Measurements from ENCODE around the gene L3MBTL4. TPM values are rescaled to one million over a fixed set of nuclear protein-coding genes. Genes with fewer than 3 reads are reported as not detected.

L3MBTL4 gene
- total and polyA plus RNA-seq, 10 of the 15 experiments (the other 5 are each of a cell fraction or from before 2014, with no cell fraction given): 1.3 to 8.7 (median 3.8) TPM

DNA sequence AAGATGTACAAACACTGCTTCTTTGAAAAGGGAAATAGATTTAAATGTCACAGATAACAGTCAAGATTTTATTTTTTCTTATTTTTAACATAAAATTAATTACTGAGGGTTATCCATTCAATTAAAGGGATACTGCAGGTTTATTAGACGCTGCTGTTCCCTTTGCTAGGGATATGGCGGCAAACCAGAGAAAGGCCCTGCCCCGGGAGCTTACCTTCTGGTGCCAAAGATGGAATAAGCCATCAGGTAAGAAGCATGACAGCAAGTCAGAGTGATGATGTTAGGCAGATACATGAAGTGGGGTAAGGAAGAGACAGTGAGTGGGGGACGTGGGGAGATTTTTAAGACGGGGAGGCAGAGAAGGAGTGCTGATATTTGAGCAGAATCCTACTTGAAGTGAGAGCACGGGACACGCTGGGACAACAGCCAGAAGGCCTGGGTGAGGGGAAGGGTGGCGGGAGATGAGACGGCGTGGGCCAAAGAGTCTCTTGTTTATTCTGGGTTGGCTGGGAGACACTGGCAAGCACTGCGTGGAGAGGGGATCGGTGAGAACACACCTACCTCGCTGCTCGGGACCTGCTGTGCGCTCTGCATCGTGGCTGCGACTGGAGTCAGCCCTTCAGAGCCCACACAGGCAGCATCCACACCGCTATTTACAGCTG is 268.9 kb downstream of the L3MBTL4 start:
- H3K9me3 ChIP-seq (replicated peaks; ENCODE audit: control insufficient read depth, insufficient read depth, low read length): no peaks in the 10 kb centered on the region
- intact Hi-C loops (cut with micrococcal nuclease; ENCODE audit: unreplicated experiment): no loop called here
- ChIA-PET POLR2A (no interaction called here), CTCF (no interaction called here), SMC1A (ENCODE audit: uncharacterized antibody, unreplicated experiment) (no interaction called here), RAD21 (ENCODE audit: unreplicated experiment) (no interaction called here)
- H3K4me1 ChIP-seq (ENCODE audit: control insufficient read depth, insufficient read depth, low read length): no peaks in the 10 kb centered on the region
- H3K4me3 ChIP-seq: no peak overlapping the region
- DNase-seq (ENCODE audit: low read depth, low spot score): no peak
- TF ChIP-seq, protein P1, sequence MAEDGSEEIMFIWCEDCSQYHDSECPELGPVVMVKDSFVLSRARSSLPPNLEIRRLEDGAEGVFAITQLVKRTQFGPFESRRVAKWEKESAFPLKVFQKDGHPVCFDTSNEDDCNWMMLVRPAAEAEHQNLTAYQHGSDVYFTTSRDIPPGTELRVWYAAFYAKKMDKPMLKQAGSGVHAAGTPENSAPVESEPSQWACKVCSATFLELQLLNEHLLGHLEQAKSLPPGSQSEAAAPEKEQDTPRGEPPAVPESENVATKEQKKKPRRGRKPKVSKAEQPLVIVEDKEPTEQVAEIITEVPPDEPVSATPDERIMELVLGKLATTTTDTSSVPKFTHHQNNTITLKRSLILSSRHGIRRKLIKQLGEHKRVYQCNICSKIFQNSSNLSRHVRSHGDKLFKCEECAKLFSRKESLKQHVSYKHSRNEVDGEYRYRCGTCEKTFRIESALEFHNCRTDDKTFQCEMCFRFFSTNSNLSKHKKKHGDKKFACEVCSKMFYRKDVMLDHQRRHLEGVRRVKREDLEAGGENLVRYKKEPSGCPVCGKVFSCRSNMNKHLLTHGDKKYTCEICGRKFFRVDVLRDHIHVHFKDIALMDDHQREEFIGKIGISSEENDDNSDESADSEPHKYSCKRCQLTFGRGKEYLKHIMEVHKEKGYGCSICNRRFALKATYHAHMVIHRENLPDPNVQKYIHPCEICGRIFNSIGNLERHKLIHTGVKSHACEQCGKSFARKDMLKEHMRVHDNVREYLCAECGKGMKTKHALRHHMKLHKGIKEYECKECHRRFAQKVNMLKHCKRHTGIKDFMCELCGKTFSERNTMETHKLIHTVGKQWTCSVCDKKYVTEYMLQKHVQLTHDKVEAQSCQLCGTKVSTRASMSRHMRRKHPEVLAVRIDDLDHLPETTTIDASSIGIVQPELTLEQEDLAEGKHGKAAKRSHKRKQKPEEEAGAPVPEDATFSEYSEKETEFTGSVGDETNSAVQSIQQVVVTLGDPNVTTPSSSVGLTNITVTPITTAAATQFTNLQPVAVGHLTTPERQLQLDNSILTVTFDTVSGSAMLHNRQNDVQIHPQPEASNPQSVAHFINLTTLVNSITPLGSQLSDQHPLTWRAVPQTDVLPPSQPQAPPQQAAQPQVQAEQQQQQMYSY (CRISPR knock-in tag; IDR thresholded peaks at IDR 0.05): no peak
- no peak for TF ChIP-seq MEF2B (IDR thresholded peaks at IDR 0.05; ENCODE audit: partially characterized antibody, poor library complexity, severe bottlenecking)
- TF ChIP-seq SREBF2 (IDR thresholded peaks at IDR 0.05; ENCODE audit: low read length): no peak
- H3K36me3 ChIP-seq (ENCODE audit: control insufficient read depth in 2 of 2, insufficient read depth in 2 of 2, low read length in 1 of 2): no peaks in the 10 kb centered on the region
- H3K9ac ChIP-seq (ENCODE audit: control insufficient read depth, insufficient read depth, low read length): no peak overlapping the region
- BruUV-seq (replicated peaks): no TSS peak
- no peak overlapping the region for H2AFZ ChIP-seq (ENCODE audit: control insufficient read depth, low read depth, low read length)
- no peaks in the 10 kb centered on the region for H3K27me3 ChIP-seq (replicated peaks in 1 of 2; ENCODE audit: control insufficient read depth in 2 of 2, insufficient read depth in 2 of 2, low read length in 1 of 2)
- 58% methylated on average over 18 of the region's 18 CpGs for WGBS (ENCODE audit: insufficient coverage, insufficient replicate concordance, low lambda C conversion rate, missing lambda C conversion rate)
- FAIRE-seq: no peak
- no peaks in the 10 kb centered on the region for H3K79me2 ChIP-seq (ENCODE audit: control insufficient read depth, insufficient read depth, low read length)
- no peaks in the 10 kb centered on the region for H4K20me1 ChIP-seq (ENCODE audit: control insufficient read depth, insufficient read depth)
- in situ Hi-C loops (cut with MboI): no loop called here
- no peak for ATAC-seq
- no peak overlapping the region for H3K4me2 ChIP-seq (ENCODE audit: control insufficient read depth, insufficient read depth)
- H3K27ac ChIP-seq (ENCODE audit: control insufficient read depth, insufficient read depth): no peak overlapping the region
